SK-N-SH (cell line): ENCODE measurements around the gene TPD52L1.

ENCODE experiments used
- EP300 ChIP-seq, 2 experiments: IDR thresholded peaks; 2 replicates each; pipeline versions ENCODE4 v1.4.0 to v1.6.1; 2012; ENCODE audit warnings: borderline replicate concordance in 1 of 2, low read depth in 1 of 2, low read length in 1 of 2
- JUND ChIP-seq: IDR thresholded peaks from 2 replicates; pipeline ENCODE4 v1.4.0; 2012
- NFIC ChIP-seq: IDR thresholded peaks from 2 replicates; pipeline ENCODE4 v1.4.0; 2012; ENCODE audit warnings: borderline replicate concordance
- PBX3 ChIP-seq: IDR thresholded peaks from 2 replicates; pipeline ENCODE4; 2012
- POLR2AphosphoS5 ChIP-seq: IDR thresholded peaks from 2 replicates; pipeline ENCODE4 v1.6.1; 2012; ENCODE audit warnings: low read depth, low read length
- RAD21 ChIP-seq: IDR thresholded peaks from 2 replicates; pipeline ENCODE4 v1.6.1; 2012; ENCODE audit warnings: mild to moderate bottlenecking, low read length
- USF2 ChIP-seq: fragments of 150-350 bp; IDR thresholded peaks from 2 replicates; pipeline ENCODE4 v1.6.1; 2017; ENCODE audit warnings: antibody characterized with exemption, low read length, low read depth, borderline replicate concordance
- TF ChIP-seq, protein P1 (sequence below): fragments of 200-600 bp; sonication (generic); IDR thresholded peaks from 2 replicates; pipeline ENCODE4 v1.6.1; 2017; ENCODE audit warnings: antibody characterized with exemption, mild to moderate bottlenecking, moderate library complexity

GRCh38 chr6:125191916-125192609 lies 38.5 kb downstream of the TPD52L1 start:
- TF ChIP-seq, protein P1, sequence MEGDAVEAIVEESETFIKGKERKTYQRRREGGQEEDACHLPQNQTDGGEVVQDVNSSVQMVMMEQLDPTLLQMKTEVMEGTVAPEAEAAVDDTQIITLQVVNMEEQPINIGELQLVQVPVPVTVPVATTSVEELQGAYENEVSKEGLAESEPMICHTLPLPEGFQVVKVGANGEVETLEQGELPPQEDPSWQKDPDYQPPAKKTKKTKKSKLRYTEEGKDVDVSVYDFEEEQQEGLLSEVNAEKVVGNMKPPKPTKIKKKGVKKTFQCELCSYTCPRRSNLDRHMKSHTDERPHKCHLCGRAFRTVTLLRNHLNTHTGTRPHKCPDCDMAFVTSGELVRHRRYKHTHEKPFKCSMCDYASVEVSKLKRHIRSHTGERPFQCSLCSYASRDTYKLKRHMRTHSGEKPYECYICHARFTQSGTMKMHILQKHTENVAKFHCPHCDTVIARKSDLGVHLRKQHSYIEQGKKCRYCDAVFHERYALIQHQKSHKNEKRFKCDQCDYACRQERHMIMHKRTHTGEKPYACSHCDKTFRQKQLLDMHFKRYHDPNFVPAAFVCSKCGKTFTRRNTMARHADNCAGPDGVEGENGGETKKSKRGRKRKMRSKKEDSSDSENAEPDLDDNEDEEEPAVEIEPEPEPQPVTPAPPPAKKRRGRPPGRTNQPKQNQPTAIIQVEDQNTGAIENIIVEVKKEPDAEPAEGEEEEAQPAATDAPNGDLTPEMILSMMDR: peak; percentile 77
- TF ChIP-seq JUND: peak; percentile 39; the same call in 1 of the 2 replicates
- peak; percentile 29; the same call in 1 of the 2 replicates for TF ChIP-seq NFIC
- no peak for TF ChIP-seq POLR2AphosphoS5
- TF ChIP-seq PBX3: no peak
- no peak for TF ChIP-seq USF2
- peak; percentile 58 for TF ChIP-seq RAD21
- no peak for TF ChIP-seq EP300 (IDR thresholded peaks at IDR 0.05; ENCODE audit: borderline replicate concordance in 1 of 2, low read depth in 1 of 2, low read length in 1 of 2)
